ENCODE data around the gene DDX51. TPM values are rescaled to one million over a fixed set of nuclear protein-coding genes. Genes with fewer than 3 reads are reported as not detected.
A peak's percentile ranks its signal among the peaks of the same experiment; 100 is the strongest.

DDX51 gene
- total RNA-seq, 3 donors from 2014 or later (not counting 1 experiment from before 2014, with no cell fraction given): 39.5 to 55.9 (median 54.2) TPM

DNA sequence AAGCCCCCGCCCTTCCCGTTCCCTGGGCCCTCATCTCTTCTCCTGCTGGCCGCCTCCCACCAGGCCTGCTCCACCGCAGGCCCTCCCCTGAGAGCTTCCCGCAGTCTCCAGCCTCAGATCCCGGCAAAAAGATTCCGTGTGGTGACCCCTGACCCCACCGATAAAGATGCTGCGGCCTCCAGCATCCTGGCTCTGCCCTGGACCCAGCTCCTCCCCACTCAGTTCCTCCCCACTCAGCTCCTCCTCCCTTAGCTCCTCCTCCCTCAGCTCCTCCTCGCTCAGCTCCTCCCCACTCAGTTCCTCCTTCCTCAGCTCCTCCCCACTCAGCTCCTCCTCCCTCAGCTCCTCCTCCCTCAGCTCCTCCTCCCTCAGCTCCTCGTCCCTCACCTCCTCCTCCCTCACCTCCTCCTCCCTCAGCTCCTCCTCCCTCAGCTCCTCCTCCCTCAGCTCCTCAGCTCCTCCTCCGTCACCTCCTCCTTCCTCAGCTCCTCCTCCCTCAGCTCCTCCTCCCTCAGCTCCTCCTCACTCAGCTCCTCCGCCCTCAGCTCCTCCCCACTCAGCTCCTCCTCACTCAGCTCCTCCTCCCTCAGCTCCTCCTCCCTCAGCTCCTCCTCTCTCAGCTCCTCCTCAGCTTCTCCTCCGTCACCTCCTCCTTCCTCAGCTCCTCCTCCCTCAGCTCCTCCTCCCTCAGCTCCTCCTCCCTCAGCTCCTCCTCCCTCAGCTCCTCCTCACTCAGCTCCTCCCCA is 17.1 kb upstream of the DDX51 start:
- no peak for ATAC-seq
- Histone ChIP-seq H3K27me3 (ENCODE audit: control insufficient read depth, insufficient read depth, low read length) (no peaks in the 10 kb centered on the region), H3K9me3 (ENCODE audit: control insufficient read depth, insufficient read depth, low read length) (no peaks in the 10 kb centered on the region), H3K4me3 (ENCODE audit: low read length) (no peak overlapping the region), H3K27ac (ENCODE audit: low read length) (no peak overlapping the region), H3K36me3 (ENCODE audit: control insufficient read depth, insufficient read depth, low read length) (peaks cover 10% of the 10 kb centered on the region), H3K4me1 (ENCODE audit: control insufficient read depth, insufficient read depth, low read length) (peaks cover 17% of the 10 kb centered on the region)
- intact Hi-C loops (cut with micrococcal nuclease): no loop called here
- TF ChIP-seq, protein P1, sequence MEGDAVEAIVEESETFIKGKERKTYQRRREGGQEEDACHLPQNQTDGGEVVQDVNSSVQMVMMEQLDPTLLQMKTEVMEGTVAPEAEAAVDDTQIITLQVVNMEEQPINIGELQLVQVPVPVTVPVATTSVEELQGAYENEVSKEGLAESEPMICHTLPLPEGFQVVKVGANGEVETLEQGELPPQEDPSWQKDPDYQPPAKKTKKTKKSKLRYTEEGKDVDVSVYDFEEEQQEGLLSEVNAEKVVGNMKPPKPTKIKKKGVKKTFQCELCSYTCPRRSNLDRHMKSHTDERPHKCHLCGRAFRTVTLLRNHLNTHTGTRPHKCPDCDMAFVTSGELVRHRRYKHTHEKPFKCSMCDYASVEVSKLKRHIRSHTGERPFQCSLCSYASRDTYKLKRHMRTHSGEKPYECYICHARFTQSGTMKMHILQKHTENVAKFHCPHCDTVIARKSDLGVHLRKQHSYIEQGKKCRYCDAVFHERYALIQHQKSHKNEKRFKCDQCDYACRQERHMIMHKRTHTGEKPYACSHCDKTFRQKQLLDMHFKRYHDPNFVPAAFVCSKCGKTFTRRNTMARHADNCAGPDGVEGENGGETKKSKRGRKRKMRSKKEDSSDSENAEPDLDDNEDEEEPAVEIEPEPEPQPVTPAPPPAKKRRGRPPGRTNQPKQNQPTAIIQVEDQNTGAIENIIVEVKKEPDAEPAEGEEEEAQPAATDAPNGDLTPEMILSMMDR (IDR thresholded peaks at IDR 0.05): no peak
- H3K36me3 Mint-ChIP-seq: no peaks in the 10 kb centered on the region
- peaks cover 0 to 2% of the 10 kb centered on the region in 2 donors for H3K9me3 Mint-ChIP-seq
- 85% methylated on average over 14 of the region's 14 CpGs for WGBS (ENCODE audit: insufficient coverage)
- no peaks in the 10 kb centered on the region for H3K27me3 Mint-ChIP-seq (ENCODE audit: low read depth in 2 of 2)
- peaks cover 0 to 5% of the 10 kb centered on the region in 2 donors for H3K4me1 Mint-ChIP-seq
- DNase-seq: peak in 1 of 2 donors; percentile 36
- no peak overlapping the region for H3K4me3 Mint-ChIP-seq
- no peak overlapping the region for H3K27ac Mint-ChIP-seq

DNA sequence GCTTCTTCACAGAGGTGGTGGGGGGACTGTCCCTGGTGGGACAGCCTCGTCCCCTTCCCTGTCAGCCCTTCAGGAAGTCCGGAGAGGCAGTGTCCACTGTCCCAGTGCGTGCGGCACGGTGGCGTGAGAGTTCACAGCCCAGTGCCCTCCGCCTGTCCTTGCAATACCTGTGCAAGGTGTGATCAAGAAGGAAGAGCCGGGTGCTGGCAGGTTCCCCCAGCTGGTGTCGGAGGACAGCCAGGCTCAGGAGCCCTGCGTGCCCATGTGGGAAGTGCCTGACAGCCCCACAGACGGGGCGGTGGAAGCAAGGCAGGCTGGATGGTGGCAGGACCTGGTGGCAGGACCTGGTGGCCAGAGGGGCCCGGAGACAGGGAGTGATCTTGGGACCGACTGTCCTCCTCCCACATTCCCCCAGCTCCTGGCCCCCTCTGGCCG is 16.5 kb upstream of the DDX51 start:
- ATAC-seq: no peak
- H3K4me1 ChIP-seq (ENCODE audit: control insufficient read depth, insufficient read depth, low read length): peaks cover 17% of the 10 kb centered on the region
- no peaks in the 10 kb centered on the region for H3K27me3 Mint-ChIP-seq (ENCODE audit: low read depth in 2 of 2)
- no peak overlapping the region for H3K27ac Mint-ChIP-seq
- H3K27ac ChIP-seq (ENCODE audit: low read length): no peak overlapping the region
- intact Hi-C loops (cut with micrococcal nuclease): no loop called here
- no peaks in the 10 kb centered on the region for H3K9me3 Mint-ChIP-seq
- WGBS (ENCODE audit: insufficient coverage): 95% methylated on average over 15 of the region's 15 CpGs
- H3K4me3 ChIP-seq (ENCODE audit: low read length): no peak overlapping the region
- H3K4me1 Mint-ChIP-seq: peaks cover 0 to 5% of the 10 kb centered on the region in 2 donors
- no peaks in the 10 kb centered on the region for H3K27me3 ChIP-seq (ENCODE audit: control insufficient read depth, insufficient read depth, low read length)
- TF ChIP-seq, protein P1 (IDR thresholded peaks at IDR 0.05): no peak
- H3K36me3 Mint-ChIP-seq: no peaks in the 10 kb centered on the region
- H3K4me3 Mint-ChIP-seq: no peak overlapping the region
- no peak for DNase-seq
- H3K9me3 ChIP-seq (ENCODE audit: control insufficient read depth, insufficient read depth, low read length): no peaks in the 10 kb centered on the region
- H3K36me3 ChIP-seq (ENCODE audit: control insufficient read depth, insufficient read depth, low read length): peaks cover 10% of the 10 kb centered on the region

DNA sequence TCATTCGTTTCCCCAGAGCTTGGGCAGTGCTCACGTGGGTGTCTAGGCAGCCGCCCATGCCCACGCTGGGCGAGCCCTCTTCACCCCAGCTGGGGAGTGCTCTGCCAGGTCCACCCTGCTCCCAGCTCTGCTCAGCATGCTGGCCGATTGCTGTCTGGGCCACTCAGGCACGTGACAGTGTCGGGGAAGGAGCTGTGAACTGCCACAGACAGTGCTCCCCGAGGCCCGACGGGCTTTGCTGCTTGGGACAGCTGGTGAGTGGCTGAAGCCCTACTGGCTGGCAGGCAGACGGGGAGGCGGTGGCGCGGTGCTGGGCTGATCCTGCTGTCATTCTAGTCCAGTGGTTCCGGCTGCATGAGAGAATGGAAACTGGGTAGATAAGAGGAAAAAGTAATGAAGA is 15.9 kb upstream of the DDX51 start:
- Mint-ChIP-seq H3K27me3 (ENCODE audit: low read depth in 2 of 2) (no peaks in the 10 kb centered on the region), H3K4me1 (peaks cover 0 to 5% of the 10 kb centered on the region in 2 donors), H3K36me3 (no peaks in the 10 kb centered on the region), H3K4me3 (peak overlapping the region; percentile 5), H3K9me3 (no peaks in the 10 kb centered on the region), H3K27ac (peak overlapping the region in 1 of 2 donors; percentile 13)
- Histone ChIP-seq H3K27me3 (ENCODE audit: control insufficient read depth, insufficient read depth, low read length) (no peaks in the 10 kb centered on the region), H3K4me1 (ENCODE audit: control insufficient read depth, insufficient read depth, low read length) (peaks cover 17% of the 10 kb centered on the region), H3K9me3 (ENCODE audit: control insufficient read depth, insufficient read depth, low read length) (no peaks in the 10 kb centered on the region), H3K27ac (ENCODE audit: low read length) (no peak overlapping the region), H3K36me3 (ENCODE audit: control insufficient read depth, insufficient read depth, low read length) (peaks cover 10% of the 10 kb centered on the region), H3K4me3 (ENCODE audit: low read length) (no peak overlapping the region)
- ATAC-seq (no peak), DNase-seq (no peak)
- intact Hi-C loops (cut with micrococcal nuclease): no loop called here
- WGBS (ENCODE audit: insufficient coverage): 95% methylated on average over 16 of the region's 16 CpGs
- TF ChIP-seq, protein P1 (IDR thresholded peaks at IDR 0.05): no peak
